ENCODE measurements around the gene AKR7A3. TPM values are rescaled to one million over a fixed set of nuclear protein-coding genes. Genes with fewer than 3 reads are reported as not detected.
"Not testable (repeated sequence)": the region's sequence is repeated elsewhere in the genome, so short reads cannot be mapped to it uniquely, and the experiment has no call there.

AKR7A3 gene
- total RNA-seq, 4 donors from 2014 or later: 0.13 to 1.6 (median 0.66) TPM

DNA sequence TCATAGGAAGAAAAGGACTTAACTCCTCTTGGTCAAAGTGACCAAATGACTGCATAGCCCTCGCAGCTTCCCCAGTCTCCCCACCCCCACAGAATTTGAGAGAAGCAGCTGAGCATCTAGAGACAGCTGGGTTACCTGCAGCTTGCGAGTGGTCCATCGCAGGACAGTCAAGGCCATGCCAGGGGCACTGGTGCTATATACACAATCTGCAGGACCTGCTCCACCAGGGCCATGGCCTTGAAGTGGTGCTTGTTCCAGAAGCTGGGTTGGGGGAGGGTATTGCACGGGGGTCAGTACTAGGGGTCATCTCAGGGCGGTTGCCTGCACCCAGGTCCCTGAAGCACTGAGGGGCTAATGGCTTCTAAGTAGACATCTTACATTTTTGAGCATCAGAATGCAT is 26.5 kb downstream of the AKR7A3 start:
- intact Hi-C loops (cut with DNase I): no loop called here
- WGBS: 81% methylated on average over 3 of the region's 5 CpGs
- Histone ChIP-seq H3K27me3 (no peaks in the 10 kb centered on the region), H3K4me3 (no peak overlapping the region), H3K36me3 (peaks cover 22 to 41% (median 38%) of the 10 kb centered on the region in 4 donors), H3K27ac (replicated peaks in 1 of 4) (no peak overlapping the region), H3K4me1 (no peaks in the 10 kb centered on the region), H3K9me3 (no peaks in the 10 kb centered on the region)
- no peak for TF ChIP-seq EP300 (IDR thresholded peaks at IDR 0.05)
- no peak for TF ChIP-seq POLR2AphosphoS5 (IDR thresholded peaks at IDR 0.05)
- no peak for TF ChIP-seq POLR2A (IDR thresholded peaks at IDR 0.05; ENCODE audit: low read depth)
- TF ChIP-seq, protein P1, sequence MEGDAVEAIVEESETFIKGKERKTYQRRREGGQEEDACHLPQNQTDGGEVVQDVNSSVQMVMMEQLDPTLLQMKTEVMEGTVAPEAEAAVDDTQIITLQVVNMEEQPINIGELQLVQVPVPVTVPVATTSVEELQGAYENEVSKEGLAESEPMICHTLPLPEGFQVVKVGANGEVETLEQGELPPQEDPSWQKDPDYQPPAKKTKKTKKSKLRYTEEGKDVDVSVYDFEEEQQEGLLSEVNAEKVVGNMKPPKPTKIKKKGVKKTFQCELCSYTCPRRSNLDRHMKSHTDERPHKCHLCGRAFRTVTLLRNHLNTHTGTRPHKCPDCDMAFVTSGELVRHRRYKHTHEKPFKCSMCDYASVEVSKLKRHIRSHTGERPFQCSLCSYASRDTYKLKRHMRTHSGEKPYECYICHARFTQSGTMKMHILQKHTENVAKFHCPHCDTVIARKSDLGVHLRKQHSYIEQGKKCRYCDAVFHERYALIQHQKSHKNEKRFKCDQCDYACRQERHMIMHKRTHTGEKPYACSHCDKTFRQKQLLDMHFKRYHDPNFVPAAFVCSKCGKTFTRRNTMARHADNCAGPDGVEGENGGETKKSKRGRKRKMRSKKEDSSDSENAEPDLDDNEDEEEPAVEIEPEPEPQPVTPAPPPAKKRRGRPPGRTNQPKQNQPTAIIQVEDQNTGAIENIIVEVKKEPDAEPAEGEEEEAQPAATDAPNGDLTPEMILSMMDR (IDR thresholded peaks at IDR 0.05): no peak
- DNase-seq (ENCODE audit: extremely low spot score): no peak

DNA sequence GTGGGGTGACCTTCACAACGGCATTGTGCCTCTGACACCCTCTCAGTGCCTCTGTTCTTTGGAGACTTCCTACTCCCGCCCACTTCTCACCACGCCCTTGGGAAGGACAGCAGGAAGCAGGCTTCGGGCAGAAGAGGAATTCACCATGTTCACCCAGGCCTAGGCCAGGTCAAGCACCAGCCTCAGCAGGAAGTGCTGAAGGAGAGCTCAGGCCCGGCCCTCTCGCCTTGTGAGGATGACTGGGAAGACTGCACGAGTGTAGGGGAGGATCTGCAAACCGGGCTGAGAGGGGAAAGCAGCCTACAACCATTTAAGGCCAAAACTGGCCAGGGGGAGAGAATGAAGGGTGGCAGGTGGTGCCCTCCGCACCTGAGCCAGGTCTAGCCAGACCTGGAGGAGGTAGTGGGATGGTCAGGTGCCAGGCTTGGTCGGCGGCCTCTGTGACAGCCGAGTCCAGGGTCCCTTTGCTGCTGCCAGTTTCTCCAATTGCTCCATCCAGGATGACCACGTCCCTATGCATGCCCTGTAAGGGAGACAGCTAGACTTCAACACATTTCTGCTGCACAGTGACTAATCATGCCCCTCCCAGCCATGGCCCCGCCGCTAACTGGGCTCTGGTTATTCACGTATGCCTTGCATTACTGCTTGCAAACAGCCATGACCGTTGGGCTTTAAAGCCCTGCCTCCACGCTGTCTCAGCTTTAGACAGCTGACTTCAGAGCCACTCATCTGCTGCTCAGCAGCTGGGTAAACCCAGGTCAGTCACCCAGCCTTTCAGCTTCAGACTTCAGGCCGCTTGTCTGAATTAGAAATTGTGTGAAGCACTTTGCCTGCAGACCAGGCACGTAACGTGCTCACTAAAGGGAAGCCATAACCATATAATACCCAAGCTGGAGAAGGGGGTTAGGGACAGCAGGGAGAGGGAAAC is 28.1 kb downstream of the AKR7A3 start:
- TF ChIP-seq POLR2A (IDR thresholded peaks at IDR 0.05; ENCODE audit: low read depth) (no peak), POLR2AphosphoS5 (IDR thresholded peaks at IDR 0.05) (no peak), EP300 (IDR thresholded peaks at IDR 0.05) (no peak)
- TF ChIP-seq, protein P1 (IDR thresholded peaks at IDR 0.05): no peak
- H3K9me3 ChIP-seq: no peaks in the 10 kb centered on the region
- no peak overlapping the region for H3K4me3 ChIP-seq
- DNase-seq (ENCODE audit: extremely low spot score): no peak
- H3K36me3 ChIP-seq: peaks cover 29 to 57% (median 54%) of the 10 kb centered on the region in 4 donors
- WGBS: 72% methylated on average over 18 of the region's 21 CpGs
- no peaks in the 10 kb centered on the region for H3K27me3 ChIP-seq
- intact Hi-C loops (cut with DNase I): no loop called here
- no peaks in the 10 kb centered on the region for H3K4me1 ChIP-seq
- H3K27ac ChIP-seq (replicated peaks in 1 of 4): no peak overlapping the region

DNA sequence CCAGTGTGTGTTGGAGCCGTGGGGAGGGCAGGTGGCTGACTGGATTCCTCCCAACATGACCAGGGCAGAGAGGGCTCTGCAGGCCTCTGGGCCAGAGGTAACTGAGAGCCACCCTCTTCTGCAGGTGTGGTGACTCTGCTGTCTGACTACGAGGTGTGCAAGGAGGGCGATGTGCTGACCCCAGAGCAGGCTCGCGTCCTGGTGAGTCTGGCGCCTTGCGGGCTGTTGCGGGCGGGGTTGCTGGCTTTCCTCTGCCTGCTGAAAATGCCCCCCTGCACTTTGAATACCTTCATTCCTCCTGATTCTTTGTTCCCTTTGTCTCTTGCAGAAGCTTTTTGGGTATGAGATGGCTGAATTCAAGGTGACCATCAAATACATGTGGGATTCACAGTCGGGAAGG is 30.2 kb downstream of the AKR7A3 start:
- 96% methylated on average over 9 of the region's 10 CpGs for WGBS
- no peaks in the 10 kb centered on the region for H3K27me3 ChIP-seq
- H3K27ac ChIP-seq (replicated peaks in 1 of 4): no peak overlapping the region
- DNase-seq (ENCODE audit: extremely low spot score): no peak
- no peak overlapping the region for H3K4me3 ChIP-seq
- TF ChIP-seq POLR2AphosphoS5 (IDR thresholded peaks at IDR 0.05) (no peak), EP300 (IDR thresholded peaks at IDR 0.05) (no peak), POLR2A (IDR thresholded peaks at IDR 0.05; ENCODE audit: low read depth) (no peak)
- TF ChIP-seq, protein P1 (IDR thresholded peaks at IDR 0.05): no peak
- peaks cover 29 to 63% (median 60%) of the 10 kb centered on the region in 4 donors for H3K36me3 ChIP-seq
- peaks cover 4 to 10% (median 8%) of the 10 kb centered on the region in 4 donors for H3K4me1 ChIP-seq
- intact Hi-C loops (cut with DNase I): loop anchor here (10.0 kb wide), 1 partner anchor 46 kb away; no protein-coding TSS in a partner anchor
- no peaks in the 10 kb centered on the region for H3K9me3 ChIP-seq

DNA sequence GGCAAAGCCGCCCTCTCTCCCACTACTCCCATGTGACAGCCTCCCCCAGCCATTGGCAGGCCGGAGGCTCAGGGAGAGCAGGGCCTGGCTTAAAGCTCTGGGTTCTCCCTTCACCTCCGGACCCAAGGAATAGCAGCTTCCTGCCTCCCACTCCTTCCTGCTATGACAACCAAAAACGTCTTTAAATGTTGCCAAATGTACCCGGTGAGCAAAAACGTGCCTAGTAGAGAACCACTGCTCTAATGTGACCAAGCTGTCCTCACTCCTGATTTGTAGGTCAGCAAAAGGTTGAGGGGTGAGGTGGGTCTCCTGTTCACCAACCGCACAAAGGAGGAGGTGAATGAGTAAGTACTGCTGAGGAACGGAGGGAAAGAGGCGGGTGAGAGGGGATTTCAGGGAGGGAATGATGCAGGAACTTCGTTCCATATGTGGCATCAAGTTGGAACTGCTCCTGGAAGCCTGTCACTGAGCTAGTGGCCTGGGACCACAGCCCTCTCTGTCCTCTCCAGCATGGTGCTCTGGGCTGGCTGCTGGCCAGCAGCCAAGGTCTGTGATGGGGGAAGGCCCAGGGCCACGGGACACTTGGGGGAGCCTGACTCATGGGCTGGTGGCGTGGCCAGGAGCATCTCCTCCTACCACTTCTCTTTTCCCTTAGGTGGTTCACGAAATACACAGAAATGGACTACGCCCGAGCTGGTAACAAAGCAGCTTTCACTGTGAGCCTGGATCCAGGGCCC is 31.2 kb downstream of the AKR7A3 start:
- Histone ChIP-seq H3K9me3 (no peaks in the 10 kb centered on the region), H3K4me3 (no peak overlapping the region), H3K27ac (replicated peaks in 1 of 4) (no peak overlapping the region), H3K36me3 (peaks cover 29 to 63% (median 60%) of the 10 kb centered on the region in 4 donors), H3K4me1 (peaks cover 14 to 20% (median 18%) of the 10 kb centered on the region in 4 donors), H3K27me3 (no peaks in the 10 kb centered on the region)
- TF ChIP-seq EP300 (IDR thresholded peaks at IDR 0.05) (no peak), POLR2A (IDR thresholded peaks at IDR 0.05; ENCODE audit: low read depth) (no peak), POLR2AphosphoS5 (IDR thresholded peaks at IDR 0.05) (no peak)
- TF ChIP-seq, protein P1 (IDR thresholded peaks at IDR 0.05): no peak
- 72% methylated on average over 15 of the region's 15 CpGs for WGBS
- intact Hi-C loops (cut with DNase I): loop anchor here (10.0 kb wide), 1 partner anchor 47 kb away; no protein-coding TSS in a partner anchor
- DNase-seq (ENCODE audit: extremely low spot score): no peak

DNA sequence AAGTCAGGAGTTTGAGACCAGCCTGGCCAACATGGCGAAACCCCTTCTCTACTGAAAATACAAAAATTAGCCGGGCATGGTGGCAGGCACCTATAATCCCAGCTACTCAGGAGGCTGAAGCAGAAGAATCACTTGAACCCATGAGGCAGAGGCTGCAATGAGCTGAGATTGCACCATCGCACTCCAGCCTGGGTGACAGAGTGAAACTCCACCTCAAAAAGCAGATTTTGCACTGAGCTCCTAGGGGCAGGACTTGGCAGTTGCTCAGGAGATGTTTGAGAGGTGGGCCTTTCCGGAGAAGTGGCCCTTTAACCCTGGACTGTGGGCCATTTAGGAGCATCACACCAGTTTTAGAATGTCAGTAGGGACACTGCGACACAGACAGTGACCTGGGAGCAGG is 32.3 kb downstream of the AKR7A3 start:
- intact Hi-C loops (cut with DNase I): loop anchor here (10.0 kb wide), 1 partner anchor 48 kb away; no protein-coding TSS in a partner anchor
- Histone ChIP-seq H3K36me3 (peaks cover 29 to 63% (median 60%) of the 10 kb centered on the region in 4 donors), H3K4me1 (peaks cover 17 to 26% (median 23%) of the 10 kb centered on the region in 4 donors)
- H3K9me3 ChIP-seq; H3K27me3 ChIP-seq; DNase-seq (ENCODE audit: extremely low spot score); H3K4me3 ChIP-seq; H3K27ac ChIP-seq (replicated peaks in 1 of 4): not testable (repeated sequence)
- WGBS: 100% methylated on average over 3 of the region's 5 CpGs
